ENCODE measurements around the gene MRPL24. TPM values are rescaled to one million over a fixed set of nuclear protein-coding genes. Genes with fewer than 3 reads are reported as not detected.
A peak's percentile ranks its signal among the peaks of the same experiment; 100 is the strongest.

The MRPL24 gene
- total RNA-seq, 1 experiment from 2014 or later: 102 TPM

- H2AFZ ChIP-seq (ENCODE audit: low read length): no peak overlapping the region
- no peaks in the 10 kb centered on the region for H4K20me1 ChIP-seq (ENCODE audit: insufficient read depth, low read depth, low read length)
- DNase-seq: no peak
- H3K4me3 ChIP-seq (ENCODE audit: low read length): no peak overlapping the region
- H3K27ac ChIP-seq (ENCODE audit: low read length): no peak overlapping the region
- H3K36me3 ChIP-seq (ENCODE audit: insufficient read depth, low read length): no peaks in the 10 kb centered on the region
- peaks cover 15% of the 10 kb centered on the region for H3K79me2 ChIP-seq (ENCODE audit: low read length)
- no peaks in the 10 kb centered on the region for H3K9me3 ChIP-seq (ENCODE audit: low read length)
- H3K9me2 ChIP-seq (replicated peaks; ENCODE audit: insufficient read depth, low read length): no peaks in the 10 kb centered on the region
- no peak overlapping the region for H3K4me2 ChIP-seq (ENCODE audit: low read depth, low read length, poor library complexity, severe bottlenecking)
- peaks cover 19% of the 10 kb centered on the region for H3K4me1 ChIP-seq (ENCODE audit: low read length)
- H3K9ac ChIP-seq (ENCODE audit: low read length): no peak overlapping the region
- no peaks in the 10 kb centered on the region for H3K27me3 ChIP-seq (ENCODE audit: low read length)
Measured at GRCh38 chr1:156756355-156756754, 15.5 kb upstream of the MRPL24 start.

DNA sequence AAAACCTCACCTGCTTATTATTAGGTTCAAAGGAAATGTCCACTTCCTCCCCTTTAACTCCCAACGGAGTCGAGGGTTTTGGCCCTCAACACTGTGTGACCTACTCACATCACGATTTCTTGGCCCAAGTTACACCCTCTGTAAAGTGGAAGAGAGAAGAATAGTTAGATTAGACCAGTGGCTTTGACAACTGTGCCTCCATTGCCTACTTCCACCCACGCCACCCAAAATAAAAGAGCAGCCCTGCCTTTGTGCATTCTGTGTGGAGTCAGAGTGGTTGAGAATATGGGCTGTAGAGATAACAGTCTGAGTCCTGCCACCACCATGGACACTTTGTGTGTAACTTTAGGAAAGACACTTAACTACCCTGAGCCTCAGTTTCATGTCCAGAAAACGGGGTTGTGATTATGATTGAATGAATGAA is 14.7 kb upstream of the MRPL24 start:
- no peaks in the 10 kb centered on the region for H3K36me3 ChIP-seq (ENCODE audit: insufficient read depth, low read length)
- no peak overlapping the region for H3K27ac ChIP-seq (ENCODE audit: low read length)
- no peak overlapping the region for H3K9ac ChIP-seq (ENCODE audit: low read length)
- H3K9me2 ChIP-seq (replicated peaks; ENCODE audit: insufficient read depth, low read length): no peaks in the 10 kb centered on the region
- no peak overlapping the region for H3K4me2 ChIP-seq (ENCODE audit: low read depth, low read length, poor library complexity, severe bottlenecking)
- H3K4me3 ChIP-seq (ENCODE audit: low read length): no peak overlapping the region
- H3K27me3 ChIP-seq (ENCODE audit: low read length): no peaks in the 10 kb centered on the region
- H3K79me2 ChIP-seq (ENCODE audit: low read length): peaks cover 23% of the 10 kb centered on the region
- H2AFZ ChIP-seq (ENCODE audit: low read length): no peak overlapping the region
- peaks cover 19% of the 10 kb centered on the region for H3K4me1 ChIP-seq (ENCODE audit: low read length)
- no peaks in the 10 kb centered on the region for H4K20me1 ChIP-seq (ENCODE audit: insufficient read depth, low read depth, low read length)
- DNase-seq: no peak
- no peaks in the 10 kb centered on the region for H3K9me3 ChIP-seq (ENCODE audit: low read length)

GRCh38 chr1:156754219-156754618 is 13.3 kb upstream of the MRPL24 start:
- no peak for DNase-seq
- no peak overlapping the region for H3K4me2 ChIP-seq (ENCODE audit: low read depth, low read length, poor library complexity, severe bottlenecking)
- H3K4me3 ChIP-seq (ENCODE audit: low read length): no peak overlapping the region
- H3K9ac ChIP-seq (ENCODE audit: low read length): no peak overlapping the region
- peaks cover 24% of the 10 kb centered on the region for H3K4me1 ChIP-seq (ENCODE audit: low read length)
- H3K27ac ChIP-seq (ENCODE audit: low read length): no peak overlapping the region
- no peaks in the 10 kb centered on the region for H4K20me1 ChIP-seq (ENCODE audit: insufficient read depth, low read depth, low read length)
- H2AFZ ChIP-seq (ENCODE audit: low read length): no peak overlapping the region
- H3K27me3 ChIP-seq (ENCODE audit: low read length): no peaks in the 10 kb centered on the region
- H3K36me3 ChIP-seq (ENCODE audit: insufficient read depth, low read length): no peaks in the 10 kb centered on the region
- no peaks in the 10 kb centered on the region for H3K9me3 ChIP-seq (ENCODE audit: low read length)
- H3K9me2 ChIP-seq (replicated peaks; ENCODE audit: insufficient read depth, low read length): no peaks in the 10 kb centered on the region
- peaks cover 36% of the 10 kb centered on the region for H3K79me2 ChIP-seq (ENCODE audit: low read length)

DNA sequence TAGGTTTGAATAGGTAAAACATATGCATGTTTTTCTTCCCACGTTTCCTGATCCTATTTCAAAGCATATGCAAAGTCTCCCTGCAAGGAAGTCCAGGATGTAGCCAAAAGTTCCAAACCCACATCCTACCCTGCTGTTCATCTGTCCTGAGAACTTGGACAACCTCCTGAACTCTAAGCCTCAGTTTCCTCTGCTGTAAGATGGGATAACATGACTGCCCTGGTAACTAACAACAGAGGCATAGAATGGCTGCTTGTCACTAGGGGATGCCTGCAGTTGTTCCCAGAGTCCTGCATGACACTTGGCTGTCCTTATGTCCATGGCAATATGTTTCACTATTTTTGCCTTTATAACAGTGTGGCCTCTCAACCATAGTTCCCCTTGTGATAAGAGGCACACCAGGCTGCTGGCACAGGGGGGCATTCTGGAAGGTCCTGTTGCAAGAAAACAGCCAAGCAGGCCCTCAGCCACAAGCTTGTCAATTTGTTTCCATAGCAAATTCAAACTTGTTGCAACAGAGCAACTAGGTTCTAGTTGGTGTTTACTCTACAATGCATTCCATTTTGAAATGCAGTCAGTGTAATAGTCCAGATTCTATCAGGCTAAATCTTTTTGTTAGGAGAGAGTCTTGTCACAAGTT is 12.1 kb upstream of the MRPL24 start:
- peak overlapping the region; percentile 83 for H3K4me2 ChIP-seq (ENCODE audit: low read depth, low read length, poor library complexity, severe bottlenecking)
- no peaks in the 10 kb centered on the region for H3K9me2 ChIP-seq (replicated peaks; ENCODE audit: insufficient read depth, low read length)
- H3K9me3 ChIP-seq (ENCODE audit: low read length): no peaks in the 10 kb centered on the region
- H3K4me1 ChIP-seq (ENCODE audit: low read length): peaks cover 36% of the 10 kb centered on the region
- peak overlapping the region; percentile 94 for H3K4me3 ChIP-seq (ENCODE audit: low read length)
- no peaks in the 10 kb centered on the region for H3K27me3 ChIP-seq (ENCODE audit: low read length)
- no peaks in the 10 kb centered on the region for H3K36me3 ChIP-seq (ENCODE audit: insufficient read depth, low read length)
- peaks cover 48% of the 10 kb centered on the region for H3K79me2 ChIP-seq (ENCODE audit: low read length)
- 0 out of 2 replicates have a peak, but pooled peaks cover 3% of the 10 kb centered on the region for H4K20me1 ChIP-seq (ENCODE audit: insufficient read depth, low read depth, low read length)
- peak overlapping the region; percentile 94 for H3K9ac ChIP-seq (ENCODE audit: low read length)
- H2AFZ ChIP-seq (ENCODE audit: low read length): no peak overlapping the region
- peak overlapping the region; percentile 70; the same call in 1 of the 2 replicates for H3K27ac ChIP-seq (ENCODE audit: low read length)
- DNase-seq: peak; percentile 52

DNA sequence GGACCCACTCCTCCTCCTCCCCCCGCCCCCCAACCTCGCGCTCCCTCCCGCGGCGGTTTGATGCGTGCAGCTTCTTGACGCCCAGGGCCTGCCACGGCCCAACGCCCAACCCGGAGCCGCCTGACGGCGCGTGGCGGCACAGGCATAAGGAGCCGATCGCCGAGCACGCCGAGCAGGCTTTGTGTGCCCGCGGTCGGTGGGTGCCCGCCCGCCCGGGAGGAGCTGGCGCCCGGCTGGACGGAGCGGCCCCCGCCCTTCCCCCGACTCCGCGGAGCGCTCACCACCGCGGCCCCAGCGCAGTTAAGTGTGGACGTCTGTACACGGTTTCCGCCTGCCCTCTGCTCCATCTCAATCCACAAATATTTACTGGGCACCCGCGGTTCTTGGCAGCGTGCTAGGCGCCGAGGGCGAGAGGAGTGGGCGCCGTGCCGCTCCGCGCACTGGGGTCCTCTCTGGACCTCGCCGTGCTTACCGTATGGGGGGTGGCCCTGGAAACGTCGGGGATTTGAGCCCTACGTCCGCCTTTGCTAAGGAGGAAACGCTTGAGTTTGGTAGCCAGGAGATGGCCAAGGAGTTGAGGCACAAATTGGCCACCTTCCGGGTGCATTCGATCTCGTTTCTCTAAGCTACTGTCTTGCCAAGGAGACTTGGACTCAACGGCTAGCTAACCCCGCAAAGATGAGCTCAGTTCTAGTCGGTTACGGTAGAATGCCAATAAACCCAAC is 11.0 kb upstream of the MRPL24 start:
- H3K9ac ChIP-seq (ENCODE audit: low read length): peak overlapping the region; percentile 94
- H3K27ac ChIP-seq (ENCODE audit: low read length): peak overlapping the region; percentile 70
- no peaks in the 10 kb centered on the region for H3K9me3 ChIP-seq (ENCODE audit: low read length)
- peaks cover 46% of the 10 kb centered on the region for H3K4me1 ChIP-seq (ENCODE audit: low read length)
- no peaks in the 10 kb centered on the region for H3K27me3 ChIP-seq (ENCODE audit: low read length)
- no peaks in the 10 kb centered on the region for H3K9me2 ChIP-seq (replicated peaks; ENCODE audit: insufficient read depth, low read length)
- peaks cover 58% of the 10 kb centered on the region for H3K79me2 ChIP-seq (ENCODE audit: low read length)
- H3K36me3 ChIP-seq (ENCODE audit: insufficient read depth, low read length): no peaks in the 10 kb centered on the region
- peak; percentile 99 for DNase-seq
- peak overlapping the region; percentile 51; the same call in 1 of the 2 replicates for H2AFZ ChIP-seq (ENCODE audit: low read length)
- peak overlapping the region; percentile 94 for H3K4me3 ChIP-seq (ENCODE audit: low read length)
- H3K4me2 ChIP-seq (ENCODE audit: low read depth, low read length, poor library complexity, severe bottlenecking): peak overlapping the region; percentile 83
- peaks cover 11% of the 10 kb centered on the region; the same call in 1 of the 2 replicates for H4K20me1 ChIP-seq (ENCODE audit: insufficient read depth, low read depth, low read length)

GRCh38 chr1:156751451-156751756 is 10.5 kb upstream of the MRPL24 start, which contains the start of gene HDGF:
HDGF (minus strand) TSS chr1:156751675; CDS start chr1:156751429, 246 bp downstream.
- Histone ChIP-seq H3K9ac (ENCODE audit: low read length) (peak within 1 kb of the TSS; percentile 94), H3K4me1 (ENCODE audit: low read length) (peaks cover 51% of the 10 kb centered on the region), H3K4me2 (ENCODE audit: low read depth, low read length, poor library complexity, severe bottlenecking) (peak within 1 kb of the TSS; percentile 91), H3K4me3 (ENCODE audit: low read length) (peak within 1 kb of the TSS; percentile 94), H3K9me3 (ENCODE audit: low read length) (no peaks in the 10 kb centered on the region), H3K79me2 (ENCODE audit: low read length) (peaks cover 63% of the 10 kb centered on the region), H3K9me2 (replicated peaks; ENCODE audit: insufficient read depth, low read length) (no peaks in the 10 kb centered on the region), H3K27ac (ENCODE audit: low read length) (peak within 1 kb of the TSS; percentile 92), H2AFZ (ENCODE audit: low read length) (peak within 1 kb of the TSS; percentile 51; the same call in 1 of the 2 replicates), H3K27me3 (ENCODE audit: low read length) (no peaks in the 10 kb centered on the region), H3K36me3 (ENCODE audit: insufficient read depth, low read length) (0 out of 2 replicates have a peak, but pooled peaks cover under 1% of the 10 kb centered on the region), H4K20me1 (ENCODE audit: insufficient read depth, low read depth, low read length) (peaks cover 16% of the 10 kb centered on the region)
- DNase-seq: no peak

GRCh38 chr1:156750711-156751450 is 10.0 kb upstream of the MRPL24 start:
- H3K4me2 ChIP-seq (ENCODE audit: low read depth, low read length, poor library complexity, severe bottlenecking): peak overlapping the region; percentile 91
- H4K20me1 ChIP-seq (ENCODE audit: insufficient read depth, low read depth, low read length): peaks cover 21% of the 10 kb centered on the region
- DNase-seq: peak; percentile 84
- peak overlapping the region; percentile 94 for H3K9ac ChIP-seq (ENCODE audit: low read length)
- H3K27ac ChIP-seq (ENCODE audit: low read length): peak overlapping the region; percentile 92
- H3K9me2 ChIP-seq (replicated peaks; ENCODE audit: insufficient read depth, low read length): no peaks in the 10 kb centered on the region
- no peak overlapping the region for H2AFZ ChIP-seq (ENCODE audit: low read length)
- H3K36me3 ChIP-seq (ENCODE audit: insufficient read depth, low read length): peaks cover 5% of the 10 kb centered on the region; the same call in 1 of the 2 replicates
- no peaks in the 10 kb centered on the region for H3K27me3 ChIP-seq (ENCODE audit: low read length)
- no peaks in the 10 kb centered on the region for H3K9me3 ChIP-seq (ENCODE audit: low read length)
- peaks cover 56% of the 10 kb centered on the region for H3K4me1 ChIP-seq (ENCODE audit: low read length)
- H3K4me3 ChIP-seq (ENCODE audit: low read length): peak overlapping the region; percentile 94
- peaks cover 68% of the 10 kb centered on the region for H3K79me2 ChIP-seq (ENCODE audit: low read length)

Data from Karpas-422 (cell line).